ENCODE measurements around the gene DAB2IP. TPM values are rescaled to one million over a fixed set of nuclear protein-coding genes. Genes with fewer than 3 reads are reported as not detected.

DAB2IP gene
- total RNA-seq, 1 experiment from 2014 or later: 15.2 TPM

- intact Hi-C loops (cut with micrococcal nuclease): no loop called here
- Histone ChIP-seq H3K4me1 (ENCODE audit: insufficient read depth, low read length) (no peaks in the 10 kb centered on the region), H4K20me1 (ENCODE audit: low read length) (no peaks in the 10 kb centered on the region), H3F3A (ENCODE audit: low read length, unreplicated experiment) (no peaks in the 10 kb centered on the region), H3K27ac (ENCODE audit: low read length) (no peak overlapping the region), H3K4me3 (ENCODE audit: low read length) (no peak overlapping the region), H3K27me3 (ENCODE audit: low read length) (no peaks in the 10 kb centered on the region), H3K36me3 (ENCODE audit: low read depth, low read length) (no peaks in the 10 kb centered on the region), H3K4me2 (ENCODE audit: low read length) (no peak overlapping the region), H3K9me2 (replicated peaks; ENCODE audit: low read length) (no peaks in the 10 kb centered on the region), H3K9me3 (ENCODE audit: low read length) (no peaks in the 10 kb centered on the region), H3K79me2 (ENCODE audit: low read length) (no peaks in the 10 kb centered on the region), H2AFZ (ENCODE audit: low read length) (no peak overlapping the region), H3K9ac (ENCODE audit: low read length) (no peak overlapping the region)
- POLR2A ChIA-PET (ENCODE audit: unreplicated experiment): no interaction called here
- no peak for TF ChIP-seq EZH2 (IDR thresholded peaks at IDR 0.05; ENCODE audit: low read length, unreplicated experiment)
- TF ChIP-seq EZH2phosphoT487 (IDR thresholded peaks at IDR 0.05; ENCODE audit: borderline replicate concordance, low read length): no peak
- TF ChIP-seq CTCF (conservative IDR thresholded peaks at IDR 0.05; ENCODE audit: low read depth, low read length): no peak
- ATAC-seq (no peak), DNase-seq (no peak)
- CTCF ChIA-PET: no interaction called here
- BruUV-seq (replicated peaks): no TSS peak
These were observed 166.7 kb downstream of the DAB2IP start for GRCh38 chr9:121818016-121818661.

- intact Hi-C loops (cut with micrococcal nuclease): no loop called here
- ChIA-PET POLR2A (ENCODE audit: unreplicated experiment) (no interaction called here), CTCF (no interaction called here)
- Histone ChIP-seq H4K20me1 (ENCODE audit: low read length) (no peaks in the 10 kb centered on the region), H3K4me1 (ENCODE audit: insufficient read depth, low read length) (no peaks in the 10 kb centered on the region), H3K9me3 (ENCODE audit: low read length) (no peaks in the 10 kb centered on the region), H3F3A (ENCODE audit: low read length, unreplicated experiment) (no peaks in the 10 kb centered on the region), H3K9me2 (replicated peaks; ENCODE audit: low read length) (no peaks in the 10 kb centered on the region), H3K27ac (ENCODE audit: low read length) (no peak overlapping the region), H3K79me2 (ENCODE audit: low read length) (no peaks in the 10 kb centered on the region), H2AFZ (ENCODE audit: low read length) (no peak overlapping the region), H3K27me3 (ENCODE audit: low read length) (no peaks in the 10 kb centered on the region), H3K4me2 (ENCODE audit: low read length) (no peak overlapping the region), H3K36me3 (ENCODE audit: low read depth, low read length) (no peaks in the 10 kb centered on the region), H3K4me3 (ENCODE audit: low read length) (no peak overlapping the region), H3K9ac (ENCODE audit: low read length) (no peak overlapping the region)
- ATAC-seq (no peak), DNase-seq (no peak)
- TF ChIP-seq EZH2 (IDR thresholded peaks at IDR 0.05; ENCODE audit: low read length, unreplicated experiment) (no peak), EZH2phosphoT487 (IDR thresholded peaks at IDR 0.05; ENCODE audit: borderline replicate concordance, low read length) (no peak), CTCF (conservative IDR thresholded peaks at IDR 0.05; ENCODE audit: low read depth, low read length) (no peak)
- no TSS peak for BruUV-seq (replicated peaks)
These were observed 167.5 kb downstream of the DAB2IP start for GRCh38 chr9:121818841-121819427.

Data from PC-3 (cell line).